Mucosa of stomach (tissue), 1 donor: ENCODE results near the gene CCDC87.
A peak's percentile ranks its signal among the peaks of the same experiment; 100 is the strongest.
"Not testable (repeated sequence)": the region's sequence is repeated elsewhere in the genome, so short reads cannot be mapped to it uniquely, and the experiment has no call there.

Experiments used
- H3K27me3 ChIP-seq: one replicate; pipeline ENCODE4 v1.7.0; 2013; ENCODE audit warnings: mild to moderate bottlenecking, low read length; ENCODE audit not compliant: control insufficient read depth, insufficient read depth
- H3K36me3 ChIP-seq: one replicate; pipeline ENCODE4 v1.7.0; 2013; ENCODE audit warnings: low read length; ENCODE audit not compliant: control insufficient read depth, insufficient read depth
- H3K4me1 ChIP-seq: one replicate; pipeline ENCODE4 v1.7.0; 2013; ENCODE audit warnings: mild to moderate bottlenecking, low read length; ENCODE audit not compliant: control insufficient read depth, insufficient read depth
- H3K4me3 ChIP-seq: one replicate; pipeline ENCODE4 v1.7.0; 2013; ENCODE audit warnings: low read length
- H3K9ac ChIP-seq: one replicate; pipeline ENCODE4 v1.7.0; 2013; ENCODE audit warnings: mild to moderate bottlenecking, low read length, moderate library complexity
- H3K9me3 ChIP-seq: one replicate; pipeline ENCODE4 v1.7.0; 2013; ENCODE audit warnings: mild to moderate bottlenecking, low read length, moderate library complexity; ENCODE audit not compliant: control insufficient read depth
- donor health status: Pancreatic carcinoma.

The CCDC87 gene

DNA sequence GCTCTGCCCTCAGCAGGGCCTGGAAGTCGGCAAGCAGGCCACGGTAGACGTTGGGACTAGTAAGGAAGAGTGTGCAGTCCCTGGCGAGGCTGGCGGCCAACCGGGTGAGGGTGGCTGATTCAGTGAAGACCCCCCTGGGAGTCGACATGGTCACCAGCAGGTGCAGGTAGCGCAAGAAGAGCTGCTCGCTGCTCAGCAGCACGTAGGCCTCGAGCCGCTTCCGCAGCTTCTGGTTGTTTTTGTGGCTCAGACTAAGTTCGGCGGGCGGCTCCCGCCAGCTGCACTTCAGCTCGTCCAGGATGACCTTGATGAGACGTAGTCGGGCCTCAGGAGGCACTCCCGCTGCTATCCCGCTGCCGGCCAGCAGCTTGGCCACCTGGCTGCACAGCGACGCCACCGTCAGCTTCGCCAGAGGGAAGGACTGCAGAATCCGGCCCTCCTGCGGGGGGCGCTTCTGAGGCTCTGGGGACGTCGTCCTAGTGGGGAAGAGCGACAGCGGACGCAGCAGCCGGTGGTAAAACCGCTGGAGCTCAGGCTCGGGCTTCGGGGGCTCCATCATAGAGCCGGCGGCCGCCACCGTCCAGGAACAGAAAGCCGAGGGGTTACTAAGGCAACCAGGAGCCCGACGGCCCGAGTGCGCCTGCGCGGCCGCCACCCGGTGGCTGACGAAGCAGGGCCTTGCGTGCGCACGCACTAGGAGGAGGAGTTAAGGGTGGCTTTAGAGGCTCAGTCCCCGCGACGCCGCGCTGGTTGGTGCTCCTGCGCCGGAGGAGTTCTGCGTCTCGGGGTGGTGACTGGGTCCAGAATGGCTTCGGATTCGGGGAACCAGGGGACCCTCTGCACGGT is at the start of gene CCDC87, which contains the start of gene CCS:
CCDC87 (minus strand) TSS at position 607 of the 846 bp plus-strand sequence; CDS start at position 559, 48 bp downstream.
CCS (plus strand) TSS at position 729 of the 846 bp plus-strand sequence; CDS start at position 806, 77 bp downstream.
- Histone ChIP-seq H3K9me3 (no peaks in the 10 kb centered on the region), H3K4me1 (peaks cover 30% of the 10 kb centered on the region), H3K4me3 (peak within 1 kb of the TSS; percentile 94), H3K36me3 (no peaks in the 10 kb centered on the region), H3K9ac (peak within 1 kb of the TSS; percentile 89), H3K27me3 (no peaks in the 10 kb centered on the region)

GRCh38 chr11:66641834-66642233 is 49.0 kb upstream of the CCDC87 start:
- no peaks in the 10 kb centered on the region for H3K9me3 ChIP-seq
- no peak overlapping the region for H3K4me3 ChIP-seq
- H3K27me3 ChIP-seq: no peaks in the 10 kb centered on the region
- no peak overlapping the region for H3K9ac ChIP-seq
- peaks cover 50% of the 10 kb centered on the region for H3K4me1 ChIP-seq
- peaks cover 10% of the 10 kb centered on the region for H3K36me3 ChIP-seq

- H3K4me3 ChIP-seq, H3K9me3 ChIP-seq, H3K36me3 ChIP-seq, H3K27me3 ChIP-seq: not testable (repeated sequence)
- H3K4me1 ChIP-seq: peaks cover 50% of the 10 kb centered on the region
- H3K9ac ChIP-seq: peak overlapping the region; percentile 35
Observed at GRCh38 chr11:66639814-66640340, 47.0 kb upstream of the CCDC87 start.

GRCh38 chr11:66639066-66639813 is 46.4 kb upstream of the CCDC87 start:
- Histone ChIP-seq H3K9ac (peak overlapping the region; percentile 96), H3K36me3 (peaks cover 10% of the 10 kb centered on the region), H3K4me3 (peak overlapping the region; percentile 81), H3K4me1 (peaks cover 50% of the 10 kb centered on the region), H3K9me3 (no peaks in the 10 kb centered on the region), H3K27me3 (no peaks in the 10 kb centered on the region)

DNA sequence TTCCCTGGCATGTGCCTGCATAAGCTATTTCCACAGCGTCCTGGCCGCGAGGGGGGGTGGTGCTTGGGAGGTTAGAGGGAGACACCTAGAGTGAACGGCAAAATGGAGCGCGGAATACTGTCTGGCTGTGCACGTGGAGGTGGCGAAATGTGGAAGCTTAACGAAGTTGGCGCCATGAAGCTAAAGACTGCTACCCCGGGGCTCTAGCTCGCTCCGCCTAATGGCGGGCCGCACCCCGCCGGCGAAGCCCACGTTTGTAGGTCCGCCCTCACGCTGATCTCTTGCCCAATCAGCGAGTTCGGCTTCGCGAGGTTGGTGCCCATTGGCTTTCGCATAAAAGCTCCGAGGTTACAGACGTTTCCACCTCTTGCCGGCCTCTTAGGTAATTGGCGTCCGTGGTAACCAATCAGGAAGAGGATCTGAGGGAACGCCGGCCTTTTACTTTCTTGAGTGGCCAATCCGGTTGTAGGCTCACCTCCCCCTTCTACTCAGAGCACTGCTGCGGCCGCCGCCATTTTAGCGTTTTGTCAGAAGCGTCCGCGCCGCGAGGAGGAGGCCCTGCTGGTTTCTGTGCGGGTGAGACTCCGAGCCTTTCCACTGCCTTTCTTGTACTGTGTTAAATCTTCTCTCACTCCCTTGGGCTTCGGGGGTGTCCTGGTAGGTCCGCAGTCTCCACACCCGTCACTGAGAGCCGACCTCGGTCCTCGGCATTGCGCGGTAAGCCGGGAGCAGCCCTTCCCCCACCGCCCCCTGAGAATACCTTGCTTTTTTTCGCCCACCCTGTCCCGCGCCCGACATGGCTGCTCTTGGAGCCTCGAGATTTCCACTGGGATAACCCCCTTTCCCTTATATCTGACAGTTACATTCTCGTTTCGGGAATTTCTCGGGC is 45.6 kb upstream of the CCDC87 start, which contains the start of gene RBM4:
RBM4 (plus strand) TSS at position 527 of the 889 bp plus-strand sequence. CDS start 1,009 bp downstream, outside the sequence.
- H3K36me3 ChIP-seq: peaks cover 10% of the 10 kb centered on the region
- peaks cover 42% of the 10 kb centered on the region for H3K4me1 ChIP-seq

DNA sequence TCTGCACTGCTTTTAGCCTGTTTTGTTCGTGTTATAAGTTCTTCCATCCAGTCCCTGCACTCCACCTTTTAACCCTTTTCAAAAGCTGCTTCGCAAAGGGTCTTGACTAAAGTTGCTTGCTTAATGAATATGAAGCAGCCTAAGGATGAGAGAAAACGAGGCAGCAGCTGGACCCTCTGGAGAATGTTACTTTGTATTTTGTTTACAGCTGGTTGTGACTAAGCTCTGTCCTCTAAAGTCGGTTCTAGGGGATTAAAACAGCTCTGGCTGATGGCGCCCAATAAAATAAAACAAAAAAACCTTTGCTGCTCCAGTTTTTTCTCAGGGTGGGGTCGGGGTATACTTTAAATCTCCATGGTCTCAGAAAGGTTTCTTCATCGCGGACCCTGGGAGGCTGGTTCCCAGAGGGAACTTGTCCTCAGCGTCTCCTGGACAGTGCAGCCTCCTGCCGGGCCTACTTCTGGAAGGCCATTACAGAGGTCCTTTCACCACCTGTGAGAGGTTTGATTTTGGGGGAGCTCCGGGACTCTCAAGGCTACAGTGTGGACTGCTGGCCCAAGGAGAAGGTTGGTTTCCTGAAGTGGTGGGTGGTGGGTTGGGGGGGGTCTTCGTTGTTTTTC is 44.8 kb upstream of the CCDC87 start:
- peaks cover 10% of the 10 kb centered on the region for H3K36me3 ChIP-seq
- H3K9ac ChIP-seq: peak overlapping the region; percentile 63
- no peaks in the 10 kb centered on the region for H3K27me3 ChIP-seq
- peak overlapping the region; percentile 23 for H3K4me3 ChIP-seq
- H3K9me3 ChIP-seq: no peaks in the 10 kb centered on the region
- H3K4me1 ChIP-seq: peaks cover 40% of the 10 kb centered on the region

More for the DNA sequence above, 45.6 kb upstream of the CCDC87 start, which contains the start of gene RBM4:
- H3K4me3 ChIP-seq: peak within 1 kb of the TSS; percentile 81
- peak within 1 kb of the TSS; percentile 96 for H3K9ac ChIP-seq
- no peaks in the 10 kb centered on the region for H3K9me3 ChIP-seq
- no peaks in the 10 kb centered on the region for H3K27me3 ChIP-seq

DNA sequence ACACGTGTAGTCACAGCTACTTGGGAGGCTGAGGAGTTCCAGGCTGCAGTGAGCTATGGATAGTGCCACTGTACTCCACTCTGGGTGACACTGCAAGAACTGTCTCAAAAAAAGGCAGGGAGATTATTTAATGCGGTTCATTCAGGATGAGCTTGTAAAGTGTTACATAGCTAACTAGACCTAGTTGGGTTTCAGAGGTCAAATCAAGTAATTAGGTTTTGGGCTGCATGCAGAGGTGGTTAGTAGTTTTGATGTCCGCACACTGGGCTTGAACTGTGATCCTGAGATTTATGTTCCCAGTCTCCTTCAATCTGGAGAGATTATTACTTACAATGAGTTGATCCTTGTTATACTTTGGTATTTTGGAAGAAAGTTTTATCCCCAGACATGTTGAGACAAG is 43.5 kb upstream of the CCDC87 start:
- Histone ChIP-seq H3K36me3 (peaks cover 10% of the 10 kb centered on the region), H3K9me3 (no peaks in the 10 kb centered on the region), H3K27me3 (no peaks in the 10 kb centered on the region), H3K4me1 (peaks cover 28% of the 10 kb centered on the region), H3K4me3 (no peak overlapping the region), H3K9ac (no peak overlapping the region)

- Histone ChIP-seq H3K27me3 (no peaks in the 10 kb centered on the region), H3K4me1 (peaks cover 7% of the 10 kb centered on the region), H3K4me3 (no peak overlapping the region), H3K9me3 (no peaks in the 10 kb centered on the region), H3K36me3 (peaks cover 2% of the 10 kb centered on the region), H3K9ac (no peak overlapping the region)
Observed at GRCh38 chr11:66632952-66633351, 40.1 kb upstream of the CCDC87 start.

DNA sequence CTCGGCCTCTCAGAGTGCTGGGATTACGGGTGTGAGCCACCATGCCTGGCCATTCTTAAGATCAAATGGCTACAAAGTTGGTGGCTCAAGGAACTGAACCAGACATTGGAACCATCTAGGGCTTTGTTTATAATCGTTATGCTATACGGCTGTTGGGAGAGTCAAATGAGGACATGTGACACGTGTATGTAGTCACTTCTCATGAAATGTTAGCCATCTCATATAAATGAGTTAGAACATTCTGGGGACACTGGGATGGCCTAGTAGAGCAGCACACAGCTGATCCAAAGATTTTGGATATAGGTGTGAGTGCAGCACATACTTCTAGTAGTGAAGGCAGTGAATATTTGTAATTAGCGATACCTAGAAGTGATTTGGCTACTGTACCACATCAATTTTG is 39.0 kb upstream of the CCDC87 start:
- peaks cover 13% of the 10 kb centered on the region for H3K36me3 ChIP-seq
- H3K9ac ChIP-seq: no peak overlapping the region
- no peak overlapping the region for H3K4me3 ChIP-seq
- no peaks in the 10 kb centered on the region for H3K9me3 ChIP-seq
- no peaks in the 10 kb centered on the region for H3K4me1 ChIP-seq
- H3K27me3 ChIP-seq: no peaks in the 10 kb centered on the region

GRCh38 chr11:66629356-66629755 is 36.5 kb upstream of the CCDC87 start:
- H3K27me3 ChIP-seq: no peaks in the 10 kb centered on the region
- no peaks in the 10 kb centered on the region for H3K4me1 ChIP-seq
- H3K9ac ChIP-seq: no peak overlapping the region
- H3K36me3 ChIP-seq: peaks cover 33% of the 10 kb centered on the region
- no peak overlapping the region for H3K4me3 ChIP-seq
- no peaks in the 10 kb centered on the region for H3K9me3 ChIP-seq

DNA sequence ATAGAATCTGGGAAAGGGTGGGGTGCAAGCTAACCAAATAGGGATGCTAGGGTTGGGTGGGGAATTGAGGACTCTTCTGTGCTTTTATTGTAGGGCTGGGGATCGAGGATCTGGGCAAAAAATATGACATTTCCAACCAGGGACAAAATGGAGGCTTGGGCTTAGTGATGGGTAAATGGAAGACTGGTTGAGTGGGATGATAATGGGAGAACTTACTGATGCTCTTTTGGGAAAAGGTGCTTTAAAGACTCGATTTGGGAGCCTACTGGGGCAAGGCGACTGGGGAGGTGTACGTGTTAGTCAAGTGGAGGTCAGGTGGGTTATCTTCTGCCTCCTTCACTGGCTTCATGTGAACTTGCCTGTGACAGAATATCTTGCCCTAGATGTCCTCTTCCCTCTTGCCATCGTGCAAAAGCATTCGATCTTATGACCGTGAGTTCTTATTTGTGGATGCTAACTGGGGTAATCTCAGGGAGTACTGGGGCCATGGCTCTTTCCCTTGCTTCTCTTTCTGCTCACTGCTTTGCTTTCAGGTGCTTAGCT is 35.3 kb upstream of the CCDC87 start:
- Histone ChIP-seq H3K27me3 (no peaks in the 10 kb centered on the region), H3K4me3 (no peak overlapping the region), H3K36me3 (peaks cover 36% of the 10 kb centered on the region), H3K4me1 (peaks cover 8% of the 10 kb centered on the region), H3K9me3 (no peaks in the 10 kb centered on the region), H3K9ac (no peak overlapping the region)
